Testis (tissue), 3 donors: ENCODE data around the gene CCL23. TPM values are rescaled to one million over a fixed set of nuclear protein-coding genes. Genes with fewer than 3 reads are reported as not detected.
"Not testable (repeated sequence)": the region's sequence is repeated elsewhere in the genome, so short reads cannot be mapped to it uniquely, and the experiment has no call there.

Experiments
- DNase-seq: peaks from one replicate; pipeline ENCODE4 v3.0.0-alpha.2; 2019
- H3K27ac ChIP-seq, 2 donors: fragments of 200-600 bp; sonication (generic); one replicate each; pipeline ENCODE4 v1.5.1; 2019
- H3K27me3 ChIP-seq: fragments of 200-600 bp; sonication (generic); one replicate; pipeline ENCODE4 v1.5.1; 2019
- H3K36me3 ChIP-seq: fragments of 200-600 bp; sonication (generic); one replicate; pipeline ENCODE4 v1.5.1; 2017; ENCODE audit warnings: low read depth; ENCODE audit errors: missing control alignments
- H3K4me1 ChIP-seq: fragments of 200-600 bp; sonication (generic); one replicate; pipeline ENCODE4 v1.5.1; 2019
- H3K4me3 ChIP-seq, 2 donors: fragments of 200-600 bp; sonication (generic); one replicate each; pipeline ENCODE4 v1.5.1; 2017 to 2019
- H3K9me3 ChIP-seq: fragments of 200-600 bp; sonication (generic); one replicate; pipeline ENCODE4 v1.5.1; 2017
- CTCF ChIP-seq, 3 experiments: fragments of 450-650 bp in 2 of 3; fragments of 200-600 bp in 1 of 3; sonication (generic) in 1 of 3; IDR thresholded peaks; one replicate each; pipeline ENCODE4 v1.5.1; 2016 to 2019; ENCODE audit warnings: antibody characterized with exemption in 3 of 3, mild to moderate bottlenecking in 2 of 3, moderate library complexity in 1 of 3
- POLR2A ChIP-seq: fragments of 450-650 bp; IDR thresholded peaks from one replicate; pipeline ENCODE4 v1.6.1; 2017; ENCODE audit warnings: antibody characterized with exemption, mild to moderate bottlenecking, moderate library complexity
- whole genome bisulfite sequencing, 2 donors: methylation state at CpG; one replicate each; pipeline ENCODE4 v1.1.5; 2018; 5-methylcytosine and 5-hydroxymethylcytosine counted together
- intact Hi-C: fragments of 100-400 bp; cut with DNase I; formaldehyde crosslinking; loops from one replicate; pipeline ENCODE4 v1.15.1; 2023; ENCODE audit warnings: low total_unique reads
- polyA plus RNA-seq: library from polyadenylated mRNA; stranded (reverse); fragments of 350-450 nt; fragmentation: Illumina TruSeq; extraction: RNeasy Lipid Tissue Mini Kit (QIAGEN cat#74804); gene quantifications from one replicate; pipeline ENCODE4 v1.2.3, GENCODE V29; 2014; ENCODE audit warnings: low read depth, low replicate concordance; ENCODE audit not compliant: insufficient read depth
- total RNA-seq, 2 donors: library from RNA; depleted of rRNA; stranded (reverse); fragments of >200 nt; gene quantifications; one replicate each; pipeline ENCODE4 v1.2.3, GENCODE V29; 2016

Gene CCL23
- total and polyA plus RNA-seq, 3 donors from 2014 or later = 1.2 to 1.3 TPM; not detected in 1

GRCh38 chr17:35998018-35998545, 19.7 kb downstream of the CCL23 start:
- no peaks in the 10 kb centered on the region for H3K4me1 ChIP-seq
- no peak overlapping the region for H3K4me3 ChIP-seq
- no peak for DNase-seq
- H3K36me3 ChIP-seq = no peaks in the 10 kb centered on the region
- WGBS, 2 donors = 54 to 58% methylated on average over 10 to 11 of the region's 11 CpGs
- TF ChIP-seq POLR2A = no peak
- TF ChIP-seq CTCF (IDR thresholded peaks at IDR 0.05) = no peak
- no peaks in the 10 kb centered on the region for H3K9me3 ChIP-seq
- no peak overlapping the region for H3K27ac ChIP-seq
- H3K27me3 ChIP-seq = no peaks in the 10 kb centered on the region
- intact Hi-C loops = no loop called here

- H3K4me3 ChIP-seq, H3K27ac ChIP-seq, H3K27me3 ChIP-seq, intact Hi-C loops, H3K36me3 ChIP-seq, H3K9me3 ChIP-seq, H3K4me1 ChIP-seq, DNase-seq: not testable (repeated sequence)
- 70 to 78% methylated on average over 2 of the region's 2 CpGs for WGBS, 2 donors
Measured at GRCh38 chr17:35995346-35995745, 22.4 kb downstream of the CCL23 start.

- no peak overlapping the region for H3K4me3 ChIP-seq
- no peaks in the 10 kb centered on the region for H3K4me1 ChIP-seq
- no peak overlapping the region for H3K27ac ChIP-seq
- no peaks in the 10 kb centered on the region for H3K9me3 ChIP-seq
- DNase-seq = no peak
- no peaks in the 10 kb centered on the region for H3K27me3 ChIP-seq
- WGBS, 2 donors = 85 to 95% methylated on average over 2 of the region's 2 CpGs
- H3K36me3 ChIP-seq = no peaks in the 10 kb centered on the region
- intact Hi-C loops = no loop called here
- TF ChIP-seq CTCF (IDR thresholded peaks at IDR 0.05) (no peak), POLR2A (no peak)
Measured at GRCh38 chr17:35991075-35991474, 26.7 kb downstream of the CCL23 start.

- Histone ChIP-seq H3K4me1 (no peaks in the 10 kb centered on the region), H3K27ac (no peak overlapping the region), H3K4me3 (no peak overlapping the region), H3K27me3 (no peaks in the 10 kb centered on the region), H3K36me3 (no peaks in the 10 kb centered on the region), H3K9me3 (no peaks in the 10 kb centered on the region)
- TF ChIP-seq POLR2A = no peak
- TF ChIP-seq CTCF (IDR thresholded peaks at IDR 0.05) = no peak
- no peak for DNase-seq
- intact Hi-C loops = no loop called here
Measured at GRCh38 chr17:35988164-35988563, 29.6 kb downstream of the CCL23 start.

GRCh38 chr17:35986643-35987042, 31.1 kb downstream of the CCL23 start, which contains the start of gene CCL14:
Gene CCL14 (minus strand): TSS chr17:35986729. CDS start chr17:35986649, 80 bp downstream.
- Histone ChIP-seq H3K27ac (no peak within 1 kb of the TSS), H3K36me3 (no peaks in the 10 kb centered on the region), H3K4me3 (no peak within 1 kb of the TSS), H3K4me1 (no peaks in the 10 kb centered on the region), H3K27me3 (no peaks in the 10 kb centered on the region), H3K9me3 (no peaks in the 10 kb centered on the region)
- no peak for TF ChIP-seq CTCF (IDR thresholded peaks at IDR 0.05)
- no peak for TF ChIP-seq POLR2A
- 61 to 76% methylated on average over 1 of the region's 1 CpG for WGBS, 2 donors
- intact Hi-C loops = no loop called here
- DNase-seq = no peak
